Body of pancreas (tissue), 4 donors: ENCODE measurements around the gene SHKBP1. TPM values are rescaled to one million over a fixed set of nuclear protein-coding genes. Genes with fewer than 3 reads are reported as not detected.
"Not testable (repeated sequence)": the region's sequence is repeated elsewhere in the genome, so short reads cannot be mapped to it uniquely, and the experiment has no call there.

ENCODE experiments used
- ATAC-seq: fragments of 150-250 bp; one replicate; pipeline ENCODE4 v1.9.1; 2016
- DNase-seq, 4 donors: peaks; one replicate each; pipeline ENCODE4 v3.0.0-alpha.2; 2019
- H3K27ac ChIP-seq, 4 donors: fragments of 200-600 bp; sonication (generic); 1 replicate in 3 of 4; 2 replicates in 1 of 4; pipeline versions ENCODE4 v1.5.1 to v1.6.1; 2016 to 2019; ENCODE audit warnings: mild to moderate bottlenecking in 1 of 4, mixed read lengths in 1 of 4, moderate library complexity in 1 of 4
- H3K27me3 ChIP-seq, 2 donors: fragments of 200-600 bp; sonication (generic); one replicate each; pipeline ENCODE4 v1.6.0; 2016; ENCODE audit warnings: mild to moderate bottlenecking in 1 of 2
- H3K36me3 ChIP-seq, 2 donors: fragments of 200-600 bp; sonication (generic); replicated peaks in 1 of 2; 2 replicates each; pipeline ENCODE4 v1.5.1; 2016; ENCODE audit warnings: low read depth in 2 of 2; ENCODE audit not compliant: insufficient read depth in 1 of 2
- H3K4me1 ChIP-seq: fragments of 200-600 bp; sonication (generic); one replicate; pipeline ENCODE4 v1.6.0; 2016
- H3K4me3 ChIP-seq, 2 donors: fragments of 200-600 bp; sonication (generic); 1 replicate in 1 of 2; 2 replicates in 1 of 2; pipeline ENCODE4 v1.5.1; 2016 to 2019
- H3K9me3 ChIP-seq, 3 donors: fragments of 200-600 bp; sonication (generic); 1 replicate in 2 of 3; 2 replicates in 1 of 3; pipeline ENCODE4 v1.5.1; 2016
- CTCF ChIP-seq, 7 experiments: fragments of 450-650 bp in 4 of 7; fragments of 200-600 bp in 3 of 7; sonication (generic) in 3 of 7; IDR thresholded peaks; one replicate each; pipeline ENCODE4 v1.5.1; 2016 to 2019; ENCODE audit warnings: antibody characterized with exemption in 7 of 7
- POLR2A ChIP-seq, 3 donors: fragments of 450-650 bp; IDR thresholded peaks; one replicate each; pipeline ENCODE4 v1.6.1; 2016; ENCODE audit warnings: antibody characterized with exemption in 3 of 3, mild to moderate bottlenecking in 2 of 3
- WGBS, 2 donors: methylation state at CpG; one replicate each; pipeline ENCODE4 v1.1.5; 2017; 5-methylcytosine and 5-hydroxymethylcytosine counted together
- intact Hi-C: fragments of 100-400 bp; cut with DNase I; formaldehyde crosslinking; loops from one replicate; pipeline ENCODE4 v1.15.1; 2023
- total RNA-seq, 2 donors: library from RNA; depleted of rRNA; stranded (reverse); fragments of >200 nt; gene quantifications; one replicate each; pipeline ENCODE4 v1.1.0, GENCODE V29; 2016

Gene SHKBP1
- total RNA-seq, 2 donors from 2014 or later: 43.3 to 63.6 TPM

GRCh38 chr19:40590464-40591265 lies 14.0 kb downstream of the SHKBP1 start:
- intact Hi-C loops: no loop called here
- ATAC-seq: no peak
- no peak for TF ChIP-seq POLR2A (IDR thresholded peaks at IDR 0.05)
- TF ChIP-seq CTCF (IDR thresholded peaks at IDR 0.05): no peak
- no peak for DNase-seq
- no peak overlapping the region for H3K4me3 ChIP-seq
- WGBS, 2 donors: 84 to 89% methylated on average over 9 to 16 of the region's 22 CpGs
- no peak overlapping the region for H3K27ac ChIP-seq
- H3K36me3 ChIP-seq: no peaks in the 10 kb centered on the region
- H3K4me1 ChIP-seq: no peaks in the 10 kb centered on the region
- H3K27me3 ChIP-seq: no peaks in the 10 kb centered on the region
- no peaks in the 10 kb centered on the region for H3K9me3 ChIP-seq

GRCh38 chr19:40591724-40592123 lies 15.1 kb downstream of the SHKBP1 start:
- ATAC-seq, H3K36me3 ChIP-seq, intact Hi-C loops, H3K4me1 ChIP-seq, DNase-seq, H3K27me3 ChIP-seq, H3K4me3 ChIP-seq, H3K9me3 ChIP-seq, H3K27ac ChIP-seq: not testable (repeated sequence)
- 89 to 92% methylated on average over 4 of the region's 4 CpGs for WGBS, 2 donors

GRCh38 chr19:40592170-40592569 lies 15.5 kb downstream of the SHKBP1 start:
- 83 to 94% methylated on average over 4 of the region's 4 CpGs for WGBS, 2 donors

GRCh38 chr19:40594255-40594654 lies 17.6 kb downstream of the SHKBP1 start:
- H3K4me3 ChIP-seq: no peak overlapping the region
- no peaks in the 10 kb centered on the region for H3K9me3 ChIP-seq
- intact Hi-C loops: no loop called here
- TF ChIP-seq POLR2A (IDR thresholded peaks at IDR 0.05) (no peak), CTCF (IDR thresholded peaks at IDR 0.05) (no peak)
- ATAC-seq (no peak), DNase-seq (no peak)
- peaks cover 19% of the 10 kb centered on the region for H3K4me1 ChIP-seq
- peaks cover 0 to 8% of the 10 kb centered on the region in 2 donors for H3K27me3 ChIP-seq
- H3K36me3 ChIP-seq: no peaks in the 10 kb centered on the region
- 20 to 27% methylated on average over 8 of the region's 8 CpGs for WGBS, 2 donors
- no peak overlapping the region for H3K27ac ChIP-seq

More at GRCh38 chr19:40592170-40592569, 15.5 kb downstream of the SHKBP1 start:
- intact Hi-C loops: no loop called here
- Histone ChIP-seq H3K36me3 (no peaks in the 10 kb centered on the region), H3K4me3 (no peak overlapping the region), H3K4me1 (peaks cover 6% of the 10 kb centered on the region), H3K9me3 (no peaks in the 10 kb centered on the region), H3K27me3 (peaks cover 0 to under 1% of the 10 kb centered on the region in 2 donors), H3K27ac (no peak overlapping the region)
- TF ChIP-seq CTCF (IDR thresholded peaks at IDR 0.05): no peak
- no peak for TF ChIP-seq POLR2A (IDR thresholded peaks at IDR 0.05)
- DNase-seq (peak in 1 of 4 donors; percentile 16), ATAC-seq (no peak)

GRCh38 chr19:40594657-40595091 lies 18.0 kb downstream of the SHKBP1 start:
- 23 to 31% methylated on average over 12 to 13 of the region's 13 CpGs for WGBS, 2 donors
- no peak for DNase-seq
- H3K36me3 ChIP-seq: no peaks in the 10 kb centered on the region
- intact Hi-C loops: loop anchor here (5.0 kb wide), 1 partner anchor 62 kb away; no protein-coding TSS in a partner anchor
- peaks cover 0 to 8% of the 10 kb centered on the region in 2 donors for H3K27me3 ChIP-seq
- no peak for ATAC-seq
- H3K4me3 ChIP-seq: no peak overlapping the region
- no peak overlapping the region for H3K27ac ChIP-seq
- H3K4me1 ChIP-seq: peaks cover 19% of the 10 kb centered on the region
- H3K9me3 ChIP-seq: no peaks in the 10 kb centered on the region
- no peak for TF ChIP-seq CTCF (IDR thresholded peaks at IDR 0.05)
- no peak for TF ChIP-seq POLR2A (IDR thresholded peaks at IDR 0.05)
